Activated CD4-positive, alpha-beta T cell treated with anti-CD3 and anti-CD28 coated beads, Interleukin-10, Interleukin-2, amounts not matched to agents 100 ng/mL and 50 ng/mL, durations not matched to agents 16 hours and 8 hours (primary cell): ENCODE data around the gene ASH1L.
"Not testable (repeated sequence)": the region's sequence is repeated elsewhere in the genome, so short reads cannot be mapped to it uniquely, and the experiment has no call there.

Experiments
- DNase-seq: peaks from one replicate; pipeline ENCODE4 v3.0.0-alpha.2; 2020

Gene ASH1L

GRCh38 chr1:155488419-155488818 is 74.2 kb downstream of the ASH1L start:
- DNase-seq, result not testable (repeated sequence)

GRCh38 chr1:155487541-155487940 is 75.1 kb downstream of the ASH1L start:
- DNase-seq, result no peak

GRCh38 chr1:155486952-155487351 is 75.7 kb downstream of the ASH1L start:
- not testable (repeated sequence) for DNase-seq

GRCh38 chr1:155485945-155486344 is 76.7 kb downstream of the ASH1L start:
- DNase-seq, result no peak

- DNase-seq, result no peak
Observed at GRCh38 chr1:155485222-155485621, 77.4 kb downstream of the ASH1L start.

- no peak for DNase-seq
Observed at GRCh38 chr1:155481741-155482241, 80.8 kb downstream of the ASH1L start.

GRCh38 chr1:155479205-155479604 is 83.4 kb downstream of the ASH1L start:
- no peak for DNase-seq

GRCh38 chr1:155478270-155478852 is 84.2 kb downstream of the ASH1L start:
- no peak for DNase-seq

- DNase-seq, result no peak
Observed at GRCh38 chr1:155474146-155474545, 88.5 kb downstream of the ASH1L start.

GRCh38 chr1:155473151-155473821 is 89.3 kb downstream of the ASH1L start:
- no peak for DNase-seq

GRCh38 chr1:155472491-155473083 is 90.0 kb downstream of the ASH1L start:
- no peak for DNase-seq

GRCh38 chr1:155471891-155472290 is 90.7 kb downstream of the ASH1L start:
- DNase-seq, result no peak

GRCh38 chr1:155471026-155471425 is 91.6 kb downstream of the ASH1L start:
- no peak for DNase-seq

- no peak for DNase-seq
Observed at GRCh38 chr1:155466996-155467395, 95.6 kb downstream of the ASH1L start.

- DNase-seq, result no peak
Observed at GRCh38 chr1:155466617-155466972, 96.0 kb downstream of the ASH1L start.

- no peak for DNase-seq
Observed at GRCh38 chr1:155463865-155464650, 98.5 kb downstream of the ASH1L start.

GRCh38 chr1:155458111-155458510 is 104.5 kb downstream of the ASH1L start:
- no peak for DNase-seq

GRCh38 chr1:155457266-155457665 is 105.3 kb downstream of the ASH1L start:
- no peak for DNase-seq

- no peak for DNase-seq
Observed at GRCh38 chr1:155455588-155456195, 106.9 kb downstream of the ASH1L start.

GRCh38 chr1:155454096-155454495 is 108.5 kb downstream of the ASH1L start:
- no peak for DNase-seq

GRCh38 chr1:155453141-155453540 is 109.5 kb downstream of the ASH1L start:
- no peak for DNase-seq

- DNase-seq, result no peak
Observed at GRCh38 chr1:155451199-155451598, 111.4 kb downstream of the ASH1L start.

GRCh38 chr1:155442431-155442830 is 120.2 kb downstream of the ASH1L start:
- not testable (repeated sequence) for DNase-seq
